ENCODE measurements around the gene SGMS1.

- TF ChIP-seq CTCF (IDR thresholded peaks at IDR 0.05), result no peak
- TF ChIP-seq POLR2A (IDR thresholded peaks at IDR 0.05), result no peak
These were observed 336.6 kb downstream of the SGMS1 start for GRCh38 chr10:50286996-50287803.
